Caco-2 (cell line): ENCODE results near the gene NGEF. TPM values are rescaled to one million over a fixed set of nuclear protein-coding genes. Genes with fewer than 3 reads are reported as not detected.
A peak's percentile ranks its signal among the peaks of the same experiment; 100 is the strongest.

Experiments
- BruUV-seq: library from RNA; stranded (reverse); fragments of 400-500 nt; replicated peaks from 2 replicates; lab custom pipeline; 2021; lab: Mats Ljungman, UMichigan
- CTCF ChIA-PET: fragments of 300-600 bp; sonication (Branson Sonifier 250); formaldehyde crosslinking; loops from one replicate; lab custom pipeline; 2022; ENCODE audit warnings: antibody characterized with exemption; lab: Charles Lee
- POLR2A ChIA-PET: fragments of 300-600 bp; sonication (Branson Sonifier 250); formaldehyde crosslinking; loops from one replicate; lab custom pipeline; 2022; ENCODE audit warnings: antibody characterized with exemption; lab: Charles Lee
- DNase-seq, 2 experiments: peaks; one replicate each; pipeline versions ENCODE4 v3.0.0 to v3.0.0-alpha.2; 2020 to 2022
- H3K27me3 ChIP-seq: replicated peaks from 2 replicates; pipeline ENCODE4 v1.6.0; 2011; ENCODE audit warnings: low read length; ENCODE audit not compliant: control insufficient read depth, insufficient read depth
- H3K36me3 ChIP-seq: 2 replicates; pipeline ENCODE4 v1.5.1; 2011; ENCODE audit warnings: low read length; ENCODE audit not compliant: control insufficient read depth, insufficient read depth
- H3K4me1 ChIP-seq: fragments of 250-450 bp; sonication (Bioruptor Pico); 2 replicates; pipeline ENCODE4 v1.5.1; 2020; ENCODE audit warnings: mild to moderate bottlenecking
- H3K4me3 ChIP-seq: 2 replicates; pipeline ENCODE4 v1.5.1; 2011; ENCODE audit warnings: low read depth, mild to moderate bottlenecking, control low read depth, low read length
- H3K9me3 ChIP-seq: fragments of 250-450 bp; sonication (Bioruptor Pico); 2 replicates; pipeline ENCODE4 v1.5.1; 2020; ENCODE audit warnings: mild to moderate bottlenecking, moderate library complexity
- H3K27ac Mint-ChIP-seq: one replicate; pipeline ENCODE4 v1.8.0; 2022; ENCODE audit warnings: mixed read lengths; ENCODE audit not compliant: unreplicated experiment
- H3K27me3 Mint-ChIP-seq: one replicate; pipeline ENCODE4 v1.8.0; 2022; ENCODE audit warnings: mixed read lengths; ENCODE audit not compliant: insufficient read depth, unreplicated experiment
- H3K36me3 Mint-ChIP-seq: one replicate; pipeline ENCODE4 v1.8.0; 2022; ENCODE audit warnings: mild to moderate bottlenecking, mixed read lengths; ENCODE audit not compliant: insufficient read depth, unreplicated experiment
- H3K4me1 Mint-ChIP-seq: one replicate; pipeline ENCODE4 v1.8.0; 2022; ENCODE audit warnings: low read depth, mixed read lengths; ENCODE audit not compliant: unreplicated experiment
- H3K4me3 Mint-ChIP-seq: one replicate; pipeline ENCODE4 v1.8.0; 2022; ENCODE audit warnings: mild to moderate bottlenecking, moderate library complexity, mixed read lengths; ENCODE audit not compliant: unreplicated experiment
- H3K9me3 Mint-ChIP-seq: one replicate; pipeline ENCODE4 v1.8.0; 2022; ENCODE audit warnings: mixed read lengths; ENCODE audit not compliant: unreplicated experiment
- intact Hi-C: fragments of 100-400 bp; cut with micrococcal nuclease; formaldehyde crosslinking; loops from one replicate; pipeline ENCODE4 v1.10.0; 2022; ENCODE audit not compliant: unreplicated experiment
- total RNA-seq: library from RNA; stranded (reverse); gene quantifications from 2 replicates; pipeline ENCODE4 v1.2.3, GENCODE V29; 2022
- TF ChIP-seq, protein P1 (sequence below), 2 experiments: fragments of 200-600 bp in 1 of 2; IDR thresholded peaks; 1 replicate in 1 of 2; 2 replicates in 1 of 2; pipeline versions ENCODE4 v1.5.1 to v1.8.0; 2011 to 2022; ENCODE audit warnings: antibody characterized with exemption in 1 of 2, control low read depth in 1 of 2, inconsistent platforms in 1 of 2, low read depth in 1 of 2, low read length in 1 of 2, mild to moderate bottlenecking in 1 of 2, moderate library complexity in 1 of 2; ENCODE audit not compliant: insufficient read depth in 1 of 2, severe bottlenecking in 1 of 2, unreplicated experiment in 1 of 2

The NGEF gene
- total RNA-seq, 1 experiment from 2014 or later: 0.77 TPM

- Histone ChIP-seq H3K4me3 (no peak overlapping the region), H3K9me3 (no peaks in the 10 kb centered on the region), H3K36me3 (no peaks in the 10 kb centered on the region), H3K27me3 (no peaks in the 10 kb centered on the region), H3K4me1 (no peaks in the 10 kb centered on the region)
- no peaks in the 10 kb centered on the region for H3K36me3 Mint-ChIP-seq
- no peak for DNase-seq
- no peaks in the 10 kb centered on the region for H3K4me1 Mint-ChIP-seq
- H3K9me3 Mint-ChIP-seq: no peaks in the 10 kb centered on the region
- TF ChIP-seq, protein P1, sequence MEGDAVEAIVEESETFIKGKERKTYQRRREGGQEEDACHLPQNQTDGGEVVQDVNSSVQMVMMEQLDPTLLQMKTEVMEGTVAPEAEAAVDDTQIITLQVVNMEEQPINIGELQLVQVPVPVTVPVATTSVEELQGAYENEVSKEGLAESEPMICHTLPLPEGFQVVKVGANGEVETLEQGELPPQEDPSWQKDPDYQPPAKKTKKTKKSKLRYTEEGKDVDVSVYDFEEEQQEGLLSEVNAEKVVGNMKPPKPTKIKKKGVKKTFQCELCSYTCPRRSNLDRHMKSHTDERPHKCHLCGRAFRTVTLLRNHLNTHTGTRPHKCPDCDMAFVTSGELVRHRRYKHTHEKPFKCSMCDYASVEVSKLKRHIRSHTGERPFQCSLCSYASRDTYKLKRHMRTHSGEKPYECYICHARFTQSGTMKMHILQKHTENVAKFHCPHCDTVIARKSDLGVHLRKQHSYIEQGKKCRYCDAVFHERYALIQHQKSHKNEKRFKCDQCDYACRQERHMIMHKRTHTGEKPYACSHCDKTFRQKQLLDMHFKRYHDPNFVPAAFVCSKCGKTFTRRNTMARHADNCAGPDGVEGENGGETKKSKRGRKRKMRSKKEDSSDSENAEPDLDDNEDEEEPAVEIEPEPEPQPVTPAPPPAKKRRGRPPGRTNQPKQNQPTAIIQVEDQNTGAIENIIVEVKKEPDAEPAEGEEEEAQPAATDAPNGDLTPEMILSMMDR (IDR thresholded peaks at IDR 0.05; ENCODE audit: insufficient read depth in 1 of 2, low read depth in 1 of 2, low read length in 1 of 2, severe bottlenecking in 1 of 2, unreplicated experiment in 1 of 2): no peak
- intact Hi-C loops: no loop called here
- H3K27ac Mint-ChIP-seq: no peak overlapping the region
- CTCF ChIA-PET: no interaction called here
- BruUV-seq: no TSS peak
- no peaks in the 10 kb centered on the region for H3K27me3 Mint-ChIP-seq
- no peak overlapping the region for H3K4me3 Mint-ChIP-seq
- POLR2A ChIA-PET: no interaction called here
Observed at GRCh38 chr2:232892221-232892620, 120.8 kb downstream of the NGEF start.

DNA sequence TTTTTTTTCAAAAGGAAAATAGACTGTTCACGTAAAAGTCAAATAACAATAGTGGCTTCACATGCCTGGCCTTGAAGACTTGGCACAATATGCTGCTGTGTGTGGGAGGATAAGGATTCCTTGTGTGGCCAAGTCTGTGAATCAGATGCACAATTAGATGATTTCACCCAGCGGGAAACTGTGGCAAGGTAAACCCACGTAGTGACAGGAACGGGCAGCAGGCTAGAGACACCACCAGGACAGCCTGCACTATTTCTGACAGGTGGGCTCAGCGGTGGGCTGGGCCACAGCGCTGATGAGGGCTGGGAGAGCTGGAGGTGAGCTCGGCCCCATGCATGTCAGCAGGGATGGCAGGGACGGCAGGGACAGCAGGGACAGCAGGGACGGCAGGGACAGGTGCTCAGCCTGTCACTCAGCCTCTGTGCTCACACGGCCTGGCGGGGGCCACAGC lies 121.4 kb downstream of the NGEF start:
- H3K27me3 Mint-ChIP-seq: no peaks in the 10 kb centered on the region
- BruUV-seq: no TSS peak
- TF ChIP-seq, protein P1 (IDR thresholded peaks at IDR 0.05; ENCODE audit: insufficient read depth in 1 of 2, low read depth in 1 of 2, low read length in 1 of 2, severe bottlenecking in 1 of 2, unreplicated experiment in 1 of 2): no peak

GRCh38 chr2:232890896-232891601 lies 122.0 kb downstream of the NGEF start:
- BruUV-seq: no TSS peak
- intact Hi-C loops: no loop called here
- H3K9me3 Mint-ChIP-seq: no peaks in the 10 kb centered on the region

More for the DNA sequence above, 121.4 kb downstream of the NGEF start:
- H3K27ac Mint-ChIP-seq: no peak overlapping the region
- H3K4me1 Mint-ChIP-seq: no peaks in the 10 kb centered on the region
- no peaks in the 10 kb centered on the region for H3K9me3 ChIP-seq
- H3K4me3 ChIP-seq: no peak overlapping the region
- H3K4me1 ChIP-seq: no peaks in the 10 kb centered on the region
- no peaks in the 10 kb centered on the region for H3K36me3 ChIP-seq
- no peaks in the 10 kb centered on the region for H3K36me3 Mint-ChIP-seq
- H3K27me3 ChIP-seq: no peaks in the 10 kb centered on the region
- ChIA-PET CTCF (interaction anchor here (0.6 kb wide), 1 partner anchor 137 kb away, joined by 3 read pairs; no protein-coding TSS in a partner anchor), POLR2A (no interaction called here)
- intact Hi-C loops: no loop called here
- H3K9me3 Mint-ChIP-seq: no peaks in the 10 kb centered on the region
- H3K4me3 Mint-ChIP-seq: no peak overlapping the region
- peak in 1 of 2 experiments; percentile 3 for DNase-seq

More at GRCh38 chr2:232890896-232891601, 122.0 kb downstream of the NGEF start:
- no peak overlapping the region for H3K4me3 ChIP-seq
- H3K4me1 ChIP-seq: no peaks in the 10 kb centered on the region
- Mint-ChIP-seq H3K27me3 (no peaks in the 10 kb centered on the region), H3K27ac (peak overlapping the region; percentile 16), H3K36me3 (no peaks in the 10 kb centered on the region), H3K4me1 (no peaks in the 10 kb centered on the region), H3K4me3 (no peak overlapping the region)
- H3K9me3 ChIP-seq: no peaks in the 10 kb centered on the region
- TF ChIP-seq, protein P1 (IDR thresholded peaks at IDR 0.05; ENCODE audit: insufficient read depth in 1 of 2, low read depth in 1 of 2, low read length in 1 of 2, severe bottlenecking in 1 of 2, unreplicated experiment in 1 of 2): no peak
- DNase-seq: peak in 1 of 2 experiments; percentile 24
- POLR2A ChIA-PET: no interaction called here
- no peaks in the 10 kb centered on the region for H3K36me3 ChIP-seq
- CTCF ChIA-PET: interaction anchor here (0.6 kb wide), 1 partner anchor 138 kb away, joined by 3 read pairs; no protein-coding TSS in a partner anchor
- H3K27me3 ChIP-seq: no peaks in the 10 kb centered on the region
